ENCODE measurements around the gene VIL1. TPM values are rescaled to one million over a fixed set of nuclear protein-coding genes. Genes with fewer than 3 reads are reported as not detected.

VIL1 gene
- total RNA-seq, 1 donor from 2014 or later, result not detected

- no peaks in the 10 kb centered on the region for H3K9me3 ChIP-seq
- no peak for DNase-seq (ENCODE audit: low spot score in 2 of 2)
- H3K27me3 ChIP-seq, result no peaks in the 10 kb centered on the region
- intact Hi-C loops (cut with DNase I), result no loop called here
- no peak overlapping the region for H3K27ac ChIP-seq
- no peak overlapping the region for H3K4me3 ChIP-seq
- no peaks in the 10 kb centered on the region for H3K36me3 ChIP-seq
- H3K4me1 ChIP-seq, result peaks cover 0 to 7% of the 10 kb centered on the region in 2 donors
- TF ChIP-seq, protein P1, sequence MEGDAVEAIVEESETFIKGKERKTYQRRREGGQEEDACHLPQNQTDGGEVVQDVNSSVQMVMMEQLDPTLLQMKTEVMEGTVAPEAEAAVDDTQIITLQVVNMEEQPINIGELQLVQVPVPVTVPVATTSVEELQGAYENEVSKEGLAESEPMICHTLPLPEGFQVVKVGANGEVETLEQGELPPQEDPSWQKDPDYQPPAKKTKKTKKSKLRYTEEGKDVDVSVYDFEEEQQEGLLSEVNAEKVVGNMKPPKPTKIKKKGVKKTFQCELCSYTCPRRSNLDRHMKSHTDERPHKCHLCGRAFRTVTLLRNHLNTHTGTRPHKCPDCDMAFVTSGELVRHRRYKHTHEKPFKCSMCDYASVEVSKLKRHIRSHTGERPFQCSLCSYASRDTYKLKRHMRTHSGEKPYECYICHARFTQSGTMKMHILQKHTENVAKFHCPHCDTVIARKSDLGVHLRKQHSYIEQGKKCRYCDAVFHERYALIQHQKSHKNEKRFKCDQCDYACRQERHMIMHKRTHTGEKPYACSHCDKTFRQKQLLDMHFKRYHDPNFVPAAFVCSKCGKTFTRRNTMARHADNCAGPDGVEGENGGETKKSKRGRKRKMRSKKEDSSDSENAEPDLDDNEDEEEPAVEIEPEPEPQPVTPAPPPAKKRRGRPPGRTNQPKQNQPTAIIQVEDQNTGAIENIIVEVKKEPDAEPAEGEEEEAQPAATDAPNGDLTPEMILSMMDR (IDR thresholded peaks at IDR 0.05), result no peak
Measured at GRCh38 chr2:218384975-218385374, 33.9 kb upstream of the VIL1 start.

- peaks cover 0 to 7% of the 10 kb centered on the region in 2 donors for H3K4me1 ChIP-seq
- H3K27ac ChIP-seq, result no peak overlapping the region
- peak in 1 of 2 donors; percentile 54 for DNase-seq (ENCODE audit: low spot score in 2 of 2)
Measured at GRCh38 chr2:218386505-218387368, 32.2 kb upstream of the VIL1 start.

GRCh38 chr2:218387369-218388194 is 31.3 kb upstream of the VIL1 start:
- intact Hi-C loops (cut with DNase I), result no loop called here
- no peak overlapping the region for H3K27ac ChIP-seq
- TF ChIP-seq, protein P1 (IDR thresholded peaks at IDR 0.05), result no peak

More at GRCh38 chr2:218386505-218387368, 32.2 kb upstream of the VIL1 start:
- Histone ChIP-seq H3K27me3 (no peaks in the 10 kb centered on the region), H3K9me3 (no peaks in the 10 kb centered on the region), H3K4me3 (peak overlapping the region in 1 of 2 donors; percentile 14), H3K36me3 (no peaks in the 10 kb centered on the region)
- intact Hi-C loops (cut with DNase I), result no loop called here
- TF ChIP-seq, protein P1 (IDR thresholded peaks at IDR 0.05), result no peak

GRCh38 chr2:218389333-218390150 is 29.4 kb upstream of the VIL1 start:
- intact Hi-C loops (cut with DNase I), result no loop called here
- H3K27ac ChIP-seq, result no peak overlapping the region
- TF ChIP-seq, protein P1 (IDR thresholded peaks at IDR 0.05), result no peak
- H3K9me3 ChIP-seq, result no peaks in the 10 kb centered on the region
- no peaks in the 10 kb centered on the region for H3K36me3 ChIP-seq
- H3K4me1 ChIP-seq, result peaks cover 0 to 7% of the 10 kb centered on the region in 2 donors
- H3K4me3 ChIP-seq, result no peak overlapping the region
- no peaks in the 10 kb centered on the region for H3K27me3 ChIP-seq
- peak in 1 of 2 donors; percentile 59 for DNase-seq (ENCODE audit: low spot score in 2 of 2)

More at GRCh38 chr2:218387369-218388194, 31.3 kb upstream of the VIL1 start:
- Histone ChIP-seq H3K4me3 (peak overlapping the region; percentile 14 to 50), H3K36me3 (no peaks in the 10 kb centered on the region), H3K9me3 (no peaks in the 10 kb centered on the region), H3K27me3 (no peaks in the 10 kb centered on the region), H3K4me1 (peaks cover 0 to 7% of the 10 kb centered on the region in 2 donors)
- peak in 1 of 2 donors; percentile 61 for DNase-seq (ENCODE audit: low spot score in 2 of 2)

DNA sequence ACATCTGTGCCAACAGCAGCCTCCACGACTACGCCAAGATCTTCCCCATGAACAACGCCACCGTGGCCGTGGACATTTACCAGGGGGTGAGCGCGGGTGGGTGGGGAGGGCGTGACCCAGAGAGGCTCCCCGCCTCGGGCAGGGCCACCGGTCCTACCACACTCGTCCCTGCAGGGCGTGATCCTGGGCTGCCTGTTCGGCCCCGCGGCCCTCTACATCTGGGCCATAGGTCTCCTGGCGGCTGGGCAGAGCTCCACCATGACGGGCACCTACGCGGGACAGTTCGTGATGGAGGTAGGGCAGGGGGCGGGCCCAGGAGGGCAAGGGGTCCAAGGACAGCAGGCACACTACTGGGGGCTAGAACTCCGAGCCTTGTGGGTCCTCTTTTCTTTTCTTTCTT is 27.7 kb upstream of the VIL1 start:
- no peaks in the 10 kb centered on the region for H3K36me3 ChIP-seq
- intact Hi-C loops (cut with DNase I), result no loop called here
- DNase-seq (ENCODE audit: low spot score in 2 of 2), result peak in 1 of 2 donors; percentile 59
- no peaks in the 10 kb centered on the region for H3K9me3 ChIP-seq
- H3K27me3 ChIP-seq, result no peaks in the 10 kb centered on the region
- TF ChIP-seq, protein P1 (IDR thresholded peaks at IDR 0.05), result no peak
- H3K27ac ChIP-seq, result no peak overlapping the region
- peaks cover 0 to 12% of the 10 kb centered on the region in 2 donors for H3K4me1 ChIP-seq
- H3K4me3 ChIP-seq, result no peak overlapping the region
